Measurements from ENCODE around the gene NLGN1. TPM values are rescaled to one million over a fixed set of nuclear protein-coding genes. Genes with fewer than 3 reads are reported as not detected.

The NLGN1 gene
- total RNA-seq, 1 donor from 2014 or later: 4.5 TPM

GRCh38 chr3:173747427-173747826 lies 349.9 kb downstream of the NLGN1 start:
- H3K4me3 ChIP-seq (ENCODE audit: low read depth, low read length): no peak overlapping the region
- DNase-seq (ENCODE audit: low read depth): no peak
- H3K27me3 ChIP-seq (ENCODE audit: control insufficient read depth, insufficient read depth, low read length): no peaks in the 10 kb centered on the region
- H3K36me3 ChIP-seq (ENCODE audit: control insufficient read depth, insufficient read depth, low read length): no peaks in the 10 kb centered on the region
- TF ChIP-seq CTCF (IDR thresholded peaks at IDR 0.05; ENCODE audit: insufficient read depth, low read length, poor library complexity, severe bottlenecking): no peak

- Histone ChIP-seq H3K27me3 (ENCODE audit: control insufficient read depth, insufficient read depth, low read length) (no peaks in the 10 kb centered on the region), H3K36me3 (ENCODE audit: control insufficient read depth, insufficient read depth, low read length) (no peaks in the 10 kb centered on the region), H3K4me3 (ENCODE audit: low read depth, low read length) (no peak overlapping the region)
- no peak for DNase-seq (ENCODE audit: low read depth)
- no peak for TF ChIP-seq CTCF (IDR thresholded peaks at IDR 0.05; ENCODE audit: insufficient read depth, low read length, poor library complexity, severe bottlenecking)
Observed at GRCh38 chr3:173748105-173748504, 350.6 kb downstream of the NLGN1 start.

- no peak for TF ChIP-seq CTCF (IDR thresholded peaks at IDR 0.05; ENCODE audit: insufficient read depth, low read length, poor library complexity, severe bottlenecking)
- no peak overlapping the region for H3K4me3 ChIP-seq (ENCODE audit: low read depth, low read length)
- H3K27me3 ChIP-seq (ENCODE audit: control insufficient read depth, insufficient read depth, low read length): no peaks in the 10 kb centered on the region
- no peak for DNase-seq (ENCODE audit: low read depth)
- H3K36me3 ChIP-seq (ENCODE audit: control insufficient read depth, insufficient read depth, low read length): no peaks in the 10 kb centered on the region
Observed at GRCh38 chr3:173750095-173750494, 352.6 kb downstream of the NLGN1 start.

GRCh38 chr3:173750591-173750990 lies 353.0 kb downstream of the NLGN1 start:
- no peak for TF ChIP-seq CTCF (IDR thresholded peaks at IDR 0.05; ENCODE audit: insufficient read depth, low read length, poor library complexity, severe bottlenecking)
- Histone ChIP-seq H3K36me3 (ENCODE audit: control insufficient read depth, insufficient read depth, low read length) (no peaks in the 10 kb centered on the region), H3K4me3 (ENCODE audit: low read depth, low read length) (no peak overlapping the region), H3K27me3 (ENCODE audit: control insufficient read depth, insufficient read depth, low read length) (no peaks in the 10 kb centered on the region)
- no peak for DNase-seq (ENCODE audit: low read depth)

GRCh38 chr3:173753593-173753992 lies 356.0 kb downstream of the NLGN1 start:
- no peaks in the 10 kb centered on the region for H3K36me3 ChIP-seq (ENCODE audit: control insufficient read depth, insufficient read depth, low read length)
- no peak for TF ChIP-seq CTCF (IDR thresholded peaks at IDR 0.05; ENCODE audit: insufficient read depth, low read length, poor library complexity, severe bottlenecking)

GRCh38 chr3:173755161-173755560 lies 357.6 kb downstream of the NLGN1 start:
- TF ChIP-seq CTCF (IDR thresholded peaks at IDR 0.05; ENCODE audit: insufficient read depth, low read length, poor library complexity, severe bottlenecking): no peak
- Histone ChIP-seq H3K27me3 (ENCODE audit: control insufficient read depth, insufficient read depth, low read length) (no peaks in the 10 kb centered on the region), H3K36me3 (ENCODE audit: control insufficient read depth, insufficient read depth, low read length) (no peaks in the 10 kb centered on the region), H3K4me3 (ENCODE audit: low read depth, low read length) (no peak overlapping the region)
- DNase-seq (ENCODE audit: low read depth): no peak

More at GRCh38 chr3:173753593-173753992, 356.0 kb downstream of the NLGN1 start:
- DNase-seq (ENCODE audit: low read depth): no peak
- H3K27me3 ChIP-seq (ENCODE audit: control insufficient read depth, insufficient read depth, low read length): no peaks in the 10 kb centered on the region
- H3K4me3 ChIP-seq (ENCODE audit: low read depth, low read length): no peak overlapping the region
